Endothelial cell of umbilical vein (primary cell): ENCODE results near the gene MED7. TPM values are rescaled to one million over a fixed set of nuclear protein-coding genes. Genes with fewer than 3 reads are reported as not detected.

Source experiments
- BruUV-seq: library from RNA; stranded (reverse); fragments of 400-500 nt; replicated peaks from 2 replicates; lab custom pipeline; 2021; lab: Mats Ljungman, UMichigan
- CTCF ChIA-PET: fragments of 300-600, 350-600 bp; sonication (Branson Sonifier 250); formaldehyde crosslinking; loops from one replicate; lab custom pipeline; 2021; ENCODE audit warnings: antibody characterized with exemption, inconsistent platforms; lab: Charles Lee
- POLR2A ChIA-PET: fragments of 300-600, 350-600 bp; sonication (Branson Sonifier 250); formaldehyde crosslinking; loops from one replicate; lab custom pipeline; 2021; ENCODE audit warnings: antibody characterized with exemption, inconsistent platforms; lab: Charles Lee
- DNase-seq: peaks from one replicate; pipeline ENCODE4 v3.0.0-alpha.2; 2011; ENCODE audit warnings: low read depth, low spot score
- FAIRE-seq: peaks from 2 replicates; lab custom pipeline; 2011; peaks lifted over from hg19 to GRCh38; lab: Jason Lieb, UNC
- H2AFZ ChIP-seq: 2 replicates; pipeline ENCODE4 v1.6.0; 2012; ENCODE audit warnings: low read depth, low read length, control low read depth, inconsistent platforms
- H3K27ac ChIP-seq: 2 replicates; pipeline ENCODE4 v1.5.1; 2011; ENCODE audit warnings: low read depth, mild to moderate bottlenecking, control low read depth, low read length, moderate library complexity; ENCODE audit not compliant: insufficient read depth
- H3K27me3 ChIP-seq, 2 experiments: 2 replicates each; pipeline versions ENCODE4 v1.6.0 to v1.6.1; 2011; ENCODE audit warnings: low read length in 2 of 2, mixed read lengths in 1 of 2; ENCODE audit not compliant: control insufficient read depth in 2 of 2, insufficient read depth in 2 of 2
- H3K36me3 ChIP-seq, 2 experiments: 2 replicates in 1 of 2; 3 replicates in 1 of 2; pipeline ENCODE4 v1.5.1; 2011; ENCODE audit warnings: low read length in 2 of 2, mild to moderate bottlenecking in 1 of 2, moderate library complexity in 1 of 2; ENCODE audit not compliant: control insufficient read depth in 2 of 2, insufficient read depth in 2 of 2; ENCODE audit errors: extremely low read depth in 1 of 2
- H3K4me1 ChIP-seq: 3 replicates; pipeline ENCODE4 v1.5.1; 2011; ENCODE audit warnings: mild to moderate bottlenecking, low read length; ENCODE audit not compliant: control insufficient read depth, insufficient read depth; ENCODE audit errors: extremely low read depth
- H3K4me2 ChIP-seq: 2 replicates; pipeline ENCODE4 v1.6.1; 2011; ENCODE audit warnings: low read length, control low read depth, mixed read lengths; ENCODE audit not compliant: insufficient read depth
- H3K4me3 ChIP-seq, 3 experiments: fragments of 200-600 bp in 1 of 3; sonication (generic), shearing (Covaris generic) in 1 of 3; replicated peaks in 1 of 3; 2 replicates each; pipeline ENCODE4 v1.5.1; 2011 to 2016; ENCODE audit warnings: control low read depth in 3 of 3, low read length in 3 of 3, mild to moderate bottlenecking in 2 of 3, inconsistent platforms in 1 of 3, low read depth in 1 of 3, moderate library complexity in 1 of 3; ENCODE audit not compliant: insufficient read depth in 1 of 3
- H3K79me2 ChIP-seq: 2 replicates; pipeline ENCODE4 v1.6.0; 2012; ENCODE audit warnings: low read length, inconsistent platforms; ENCODE audit not compliant: control insufficient read depth, insufficient read depth
- H3K9ac ChIP-seq: replicated peaks from 2 replicates; pipeline ENCODE3; 2011; ENCODE audit warnings: low read length, control low read depth; ENCODE audit not compliant: insufficient read depth; ENCODE audit errors: extremely low read depth
- H3K9me1 ChIP-seq: replicated peaks from 3 replicates; pipeline ENCODE4 v1.6.0; 2011; ENCODE audit warnings: mild to moderate bottlenecking, low read length; ENCODE audit not compliant: control insufficient read depth, insufficient read depth; ENCODE audit errors: extremely low read depth
- H3K9me3 ChIP-seq: replicated peaks from 2 replicates; pipeline ENCODE4 v1.5.1; 2012; ENCODE audit warnings: low read length, inconsistent platforms; ENCODE audit not compliant: control insufficient read depth, insufficient read depth
- H4K20me1 ChIP-seq: replicated peaks from 2 replicates; pipeline ENCODE3; 2011; ENCODE audit warnings: mild to moderate bottlenecking, low read length; ENCODE audit not compliant: control insufficient read depth, insufficient read depth; ENCODE audit errors: extremely low read depth
- EZH2 ChIP-seq: IDR thresholded peaks from 2 replicates; pipeline ENCODE4 v1.6.1; 2012; ENCODE audit warnings: borderline replicate concordance, low read depth, mild to moderate bottlenecking, moderate library complexity, low read length, inconsistent platforms; ENCODE audit not compliant: severe bottlenecking
- GATA2 ChIP-seq: IDR thresholded peaks from 2 replicates; pipeline ENCODE4 v1.7.0; 2011; ENCODE audit warnings: low read depth, mild to moderate bottlenecking, moderate library complexity, mixed read lengths, low read length; ENCODE audit not compliant: insufficient read length, insufficient read depth
- JUN ChIP-seq: IDR thresholded peaks from 2 replicates; pipeline ENCODE4 v1.6.1; 2011; ENCODE audit warnings: borderline replicate concordance, low read depth; ENCODE audit not compliant: insufficient read length, insufficient read depth
- POLR2A ChIP-seq: IDR thresholded peaks from 2 replicates; pipeline ENCODE4 v1.6.1; 2012; ENCODE audit warnings: low read depth, mild to moderate bottlenecking, control low read depth, low read length
- POLR2AphosphoS5 ChIP-seq: IDR thresholded peaks from 2 replicates; pipeline ENCODE4 v1.6.1; 2012; ENCODE audit warnings: low read depth, mild to moderate bottlenecking, control low read depth, low read length, moderate library complexity; ENCODE audit not compliant: insufficient read depth
- dilution Hi-C: fragments of 300-500 bp; cut with MboI; formaldehyde crosslinking; loops from one replicate; pipeline ENCODE4 v1.15.0; 2019; ENCODE audit warnings: low sequenced_read_pairs; ENCODE audit not compliant: extremely low pct_ligation_motif_present
- intact Hi-C: fragments of 100-400 bp; cut with micrococcal nuclease; formaldehyde crosslinking; loops from one replicate; pipeline ENCODE4 v1.10.0; 2022
- polyA plus RNA-seq, 4 experiments: library from polyadenylated mRNA; depleted of rRNA in 3 of 4; stranded (reverse) in 3 of 4; unstranded in 1 of 4; fragments of >200 nt; gene quantifications; 2 replicates each; pipeline versions ENCODE4 v1.2.1 to v1.2.3, GENCODE V29; 2011 to 2012; ENCODE audit warnings: missing spikeins in 1 of 4
- total RNA-seq: library from RNA; stranded (reverse); gene quantifications from 2 replicates; pipeline ENCODE4 v1.2.3, GENCODE V29; 2021
- TF ChIP-seq, protein P1 (sequence below): IDR thresholded peaks from 2 replicates; pipeline ENCODE4 v1.6.1; 2011; ENCODE audit not compliant: insufficient read depth, insufficient read length

MED7 gene
- total and polyA plus RNA-seq, 2 donors (not counting 3 experiments of a cell fraction or from before 2014, with no cell fraction given), result 4.3 to 9.2 TPM

DNA sequence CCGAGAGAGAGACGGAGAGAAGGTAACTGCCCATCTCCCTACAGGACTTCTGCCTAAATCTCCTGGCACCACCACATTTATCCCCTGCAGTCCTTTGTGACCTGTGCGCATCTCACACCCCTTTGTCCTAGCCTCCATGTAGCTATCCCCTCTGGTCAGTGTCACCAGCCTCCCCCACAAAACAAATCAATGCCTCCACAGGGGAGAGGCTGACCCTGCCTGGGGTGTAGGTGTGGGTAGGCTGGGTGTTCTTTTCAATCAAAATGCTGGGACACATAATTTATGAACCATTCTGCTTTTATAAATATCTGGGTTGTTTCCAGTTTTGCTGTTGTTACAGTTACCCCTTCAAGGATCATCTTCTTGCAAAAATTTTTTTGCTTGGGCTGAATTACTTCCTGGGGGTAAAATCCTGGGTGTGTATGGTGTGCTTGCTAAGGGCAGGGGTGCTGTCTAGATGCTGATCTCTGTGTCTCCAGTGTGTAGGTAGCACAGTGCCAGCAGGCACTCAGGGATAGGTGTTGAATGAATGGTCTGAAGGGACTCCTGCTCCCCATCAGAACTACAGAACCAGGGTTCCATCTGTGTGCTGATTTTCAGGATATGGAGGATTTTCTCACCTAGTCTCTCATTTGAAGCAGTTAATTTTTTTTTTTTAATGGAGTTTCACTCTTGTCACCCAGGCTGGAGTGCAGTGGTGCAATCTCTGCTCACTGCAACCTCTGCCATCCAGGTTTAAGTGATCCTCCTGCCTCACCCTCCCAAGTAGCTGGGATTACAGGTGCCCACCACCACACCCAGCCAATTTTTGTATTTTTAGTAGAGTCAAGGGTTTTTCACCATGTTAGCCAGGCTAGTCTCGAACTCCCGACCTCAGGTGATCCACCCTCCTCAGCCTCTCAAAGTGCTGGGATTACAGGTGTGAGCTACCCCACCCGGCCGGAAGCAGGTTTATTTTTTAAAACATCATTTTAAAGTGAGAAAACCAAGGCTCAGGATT is 23.8 kb upstream of the MED7 start, which contains the start of gene GARIN3:
GARIN3 (minus strand) TSS at position 51 of the 1,000 bp plus-strand sequence. CDS start 96 bp downstream, outside the sequence.
- H3K9ac ChIP-seq, result no peak within 1 kb of the TSS
- H3K4me2 ChIP-seq, result no peak within 1 kb of the TSS
- no peaks in the 10 kb centered on the region for H3K9me1 ChIP-seq
- H3K4me3 ChIP-seq, result no peak within 1 kb of the TSS
- dilution Hi-C loops, result no loop called here
- no peaks in the 10 kb centered on the region for H3K4me1 ChIP-seq
- ChIA-PET POLR2A (no interaction called here), CTCF (interaction anchor here (1.0 kb wide), 2 partner anchors 11 to 18 kb away, joined by 3 to 6 read pairs; no protein-coding TSS in a partner anchor)
- TF ChIP-seq, protein P1, sequence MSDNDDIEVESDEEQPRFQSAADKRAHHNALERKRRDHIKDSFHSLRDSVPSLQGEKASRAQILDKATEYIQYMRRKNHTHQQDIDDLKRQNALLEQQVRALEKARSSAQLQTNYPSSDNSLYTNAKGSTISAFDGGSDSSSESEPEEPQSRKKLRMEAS, result no peak
- TF ChIP-seq EZH2 (no peak), JUN (no peak)
- no peaks in the 10 kb centered on the region for H4K20me1 ChIP-seq
- H3K27me3 ChIP-seq, result no peaks in the 10 kb centered on the region
- no peak within 1 kb of the TSS for H2AFZ ChIP-seq
- intact Hi-C loops, result no loop called here
- H3K79me2 ChIP-seq, result no peaks in the 10 kb centered on the region
- H3K36me3 ChIP-seq, result no peaks in the 10 kb centered on the region
- BruUV-seq, result no TSS peak
- no peak for FAIRE-seq
- H3K27ac ChIP-seq, result no peak within 1 kb of the TSS
- DNase-seq, result no peak
- H3K9me3 ChIP-seq, result no peaks in the 10 kb centered on the region

DNA sequence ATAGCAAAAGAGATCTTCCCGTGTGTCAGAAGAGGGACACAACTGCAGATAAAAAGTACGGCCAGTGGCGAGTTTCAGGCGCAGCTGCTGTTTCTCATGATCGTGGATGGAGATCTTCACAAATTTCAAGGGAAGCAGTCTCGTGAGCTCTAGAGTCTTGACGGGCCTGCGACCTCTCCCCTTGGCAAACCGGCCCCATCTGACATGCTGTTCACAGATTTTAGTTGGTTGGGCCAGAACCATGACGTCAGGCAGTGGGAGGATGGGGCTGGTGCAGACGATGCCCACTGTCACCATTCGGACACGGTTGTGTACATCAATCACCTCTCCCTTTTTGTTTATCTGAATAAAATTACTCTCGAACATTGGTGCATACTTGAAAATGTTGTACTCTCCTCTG is 23.0 kb upstream of the MED7 start:
- no peaks in the 10 kb centered on the region for H3K9me1 ChIP-seq
- intact Hi-C loops (no loop called here), dilution Hi-C loops (no loop called here)
- FAIRE-seq, result no peak
- no peaks in the 10 kb centered on the region for H3K27me3 ChIP-seq
- no peaks in the 10 kb centered on the region for H3K4me1 ChIP-seq
- no peak for TF ChIP-seq POLR2A
- TF ChIP-seq GATA2, result no peak
- TF ChIP-seq POLR2AphosphoS5, result no peak
- H4K20me1 ChIP-seq, result no peaks in the 10 kb centered on the region
- ChIA-PET CTCF (no interaction called here), POLR2A (no interaction called here)
- H3K9me3 ChIP-seq, result no peaks in the 10 kb centered on the region
- no peak overlapping the region for H3K4me3 ChIP-seq
- no peak overlapping the region for H3K9ac ChIP-seq
- no peaks in the 10 kb centered on the region for H3K36me3 ChIP-seq
- no peak overlapping the region for H2AFZ ChIP-seq
- no TSS peak for BruUV-seq
- no peak overlapping the region for H3K27ac ChIP-seq
- no peaks in the 10 kb centered on the region for H3K79me2 ChIP-seq
- H3K4me2 ChIP-seq, result no peak overlapping the region
- DNase-seq, result no peak
